GM19351 (cell line): ENCODE data around the gene SLC35F4.
"Not testable (repeated sequence)": the region's sequence is repeated elsewhere in the genome, so short reads cannot be mapped to it uniquely, and the experiment has no call there.

Experiments
- ATAC-seq: cut with Tn5 transposase; IDR thresholded peaks from one replicate; pipeline ENCODE4 v1.9.1; 2021; ENCODE audit warnings: mild to moderate bottlenecking, moderate library complexity; ENCODE audit not compliant: unreplicated experiment

The SLC35F4 gene

DNA sequence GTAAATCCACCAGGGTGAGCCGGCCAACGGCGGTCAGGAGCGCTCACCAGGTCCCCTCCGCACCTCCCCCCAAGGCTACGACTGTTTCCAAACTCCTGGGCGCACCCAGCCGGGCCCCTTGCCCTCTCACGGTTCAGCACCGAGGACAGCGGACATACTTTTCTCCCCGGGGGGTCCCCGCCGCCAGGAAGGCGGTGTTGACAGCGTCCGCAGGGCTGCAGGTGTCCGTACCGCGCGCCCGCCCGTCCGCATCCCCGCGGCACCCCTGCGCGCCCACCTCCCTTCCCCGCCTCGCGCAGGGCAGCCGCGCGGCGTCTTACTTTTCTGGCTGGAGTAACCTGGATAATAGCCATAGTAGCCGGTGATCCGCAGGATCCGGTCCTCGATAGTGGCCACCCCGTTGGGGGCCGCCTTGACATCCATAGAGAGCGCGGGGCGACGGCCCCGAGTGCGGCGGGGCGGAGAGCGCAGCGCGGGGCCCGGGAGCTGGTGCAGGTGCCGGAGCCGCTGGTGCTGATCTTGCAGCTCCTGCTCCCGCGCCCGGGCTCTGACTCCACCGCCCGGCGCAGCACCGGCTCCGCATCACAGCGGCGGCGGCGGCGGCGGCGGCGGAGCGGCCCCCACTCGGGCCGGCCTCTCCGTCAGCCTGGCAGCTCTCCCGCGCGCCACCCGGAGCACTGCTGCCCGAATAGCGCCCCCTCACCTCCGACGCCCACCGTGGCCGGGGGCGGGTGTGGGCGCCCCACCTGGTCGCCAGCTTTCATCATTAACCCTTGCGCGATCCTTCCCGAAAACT lies at the start of gene SLC35F4:
TSS of gene SLC35F4 (minus strand) at position 690 of the 796 bp plus-strand sequence.
- no peak for ATAC-seq

DNA sequence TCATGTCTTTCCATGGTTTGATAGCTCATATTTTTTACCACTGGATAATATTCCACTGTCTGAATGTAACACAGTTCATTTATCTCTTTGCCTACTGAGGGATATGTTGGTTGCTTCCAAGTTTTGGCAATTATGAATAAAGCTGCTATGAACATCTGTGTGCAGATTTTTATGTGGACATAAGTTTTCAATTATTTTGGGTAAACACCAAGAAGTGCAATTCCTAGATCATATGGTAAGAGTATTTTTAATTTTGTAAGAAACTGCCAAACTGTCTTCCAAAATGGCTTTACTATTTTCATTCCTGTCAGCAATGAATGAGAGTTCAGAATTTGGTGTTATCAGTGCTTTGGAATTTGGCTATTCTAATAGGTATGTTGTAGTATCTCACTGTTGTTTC lies 43.7 kb upstream of the SLC35F4 start:
- ATAC-seq: no peak

DNA sequence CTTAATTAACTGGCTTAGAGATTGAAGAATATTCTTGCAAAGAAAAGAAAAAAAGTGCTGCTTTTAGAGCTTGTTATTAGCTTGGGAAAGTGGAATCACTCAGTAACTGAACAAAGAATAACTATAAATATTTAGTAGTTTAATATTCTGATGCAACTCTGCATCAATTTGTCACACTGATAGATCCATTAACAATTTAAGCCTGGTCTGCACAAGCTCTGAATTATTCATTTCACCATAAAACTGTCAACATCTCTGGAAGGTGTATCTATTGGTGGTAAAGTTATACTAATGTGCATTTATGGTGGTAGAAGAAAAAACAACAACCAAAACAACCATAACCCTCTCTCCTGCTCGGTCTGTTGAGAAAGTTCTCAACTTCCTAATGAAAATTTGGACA lies 38.1 kb upstream of the SLC35F4 start:
- ATAC-seq: no peak

DNA sequence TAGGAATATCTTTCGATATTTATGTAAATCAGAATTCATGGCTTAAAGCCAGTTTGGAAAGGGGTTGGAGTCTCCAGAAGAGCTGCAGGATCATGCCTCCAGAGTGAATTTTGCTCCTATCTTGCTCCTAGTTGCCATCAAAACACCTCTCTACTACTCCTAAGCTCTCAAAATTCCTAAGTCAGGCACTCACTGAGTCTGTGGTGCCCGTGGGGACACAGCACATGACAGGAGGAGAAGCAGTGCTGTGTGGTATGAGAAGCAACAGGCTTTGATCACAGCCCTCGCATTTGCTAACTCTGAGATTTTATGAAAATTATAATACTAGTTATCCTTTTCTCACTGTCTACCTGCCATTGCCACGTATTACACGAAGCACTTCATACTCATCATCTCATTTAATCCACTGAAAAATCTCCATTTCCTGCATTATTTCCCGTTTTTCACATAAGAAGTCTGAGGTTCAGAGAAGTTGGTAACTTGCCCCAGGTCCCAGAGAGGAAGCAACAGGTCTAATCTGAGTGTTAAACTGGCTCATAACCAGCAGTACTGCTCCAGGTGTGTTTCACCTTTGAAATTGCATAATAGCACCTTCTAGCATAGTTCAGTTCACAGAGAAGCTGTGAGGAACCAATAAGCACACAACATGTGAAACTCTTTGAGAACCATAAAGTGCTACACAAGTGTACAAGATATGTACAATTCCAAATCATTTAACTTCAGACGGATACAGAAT lies 33.1 kb upstream of the SLC35F4 start:
- ATAC-seq: no peak

DNA sequence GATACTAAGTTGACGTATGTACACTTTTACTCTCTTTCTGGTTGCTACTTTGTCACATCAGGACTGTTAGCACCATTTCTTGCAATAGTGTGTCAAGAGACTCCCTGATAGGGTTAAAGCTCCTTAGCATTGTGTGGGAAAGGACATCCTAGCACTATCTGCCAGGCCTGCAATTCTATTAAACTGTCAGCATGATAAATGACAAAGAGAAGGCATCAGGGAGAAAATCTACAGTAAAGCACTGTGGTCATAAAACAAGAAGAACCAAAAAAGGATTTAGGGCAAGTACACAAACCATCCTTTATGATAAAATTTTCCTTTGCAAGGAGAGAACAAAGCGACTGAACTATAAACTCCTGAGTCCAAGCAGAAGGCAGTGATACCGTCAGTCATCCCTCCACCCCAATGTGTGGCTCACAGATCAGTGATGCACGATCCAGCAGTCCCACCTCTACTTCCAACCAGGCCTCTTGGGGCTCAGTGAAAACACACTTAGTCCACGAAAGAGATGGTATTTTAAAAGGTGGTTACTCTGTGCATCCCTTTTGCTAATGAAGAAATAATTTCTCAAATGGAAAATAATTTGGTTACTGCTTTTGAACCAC lies 31.4 kb upstream of the SLC35F4 start:
- ATAC-seq: no peak

DNA sequence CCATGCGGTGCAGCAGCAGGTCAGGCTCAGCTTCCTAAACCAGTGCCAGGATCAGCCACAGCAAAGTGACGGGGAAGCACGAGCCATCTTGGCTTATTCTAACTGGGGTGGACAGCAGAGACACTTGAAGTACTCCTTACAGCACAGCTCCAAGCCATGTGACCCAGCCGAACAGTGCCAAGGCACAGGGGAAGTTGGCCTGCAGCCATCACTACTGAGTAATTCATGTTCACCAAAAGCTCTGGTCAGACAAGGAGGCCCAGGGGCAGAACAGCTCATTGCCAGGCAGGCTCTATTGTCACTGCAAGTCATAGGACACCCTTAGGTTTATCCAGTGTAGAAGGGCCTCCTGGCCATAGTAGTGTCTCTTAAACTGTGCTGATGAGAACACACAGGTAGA lies 23.4 kb upstream of the SLC35F4 start:
- no peak for ATAC-seq

DNA sequence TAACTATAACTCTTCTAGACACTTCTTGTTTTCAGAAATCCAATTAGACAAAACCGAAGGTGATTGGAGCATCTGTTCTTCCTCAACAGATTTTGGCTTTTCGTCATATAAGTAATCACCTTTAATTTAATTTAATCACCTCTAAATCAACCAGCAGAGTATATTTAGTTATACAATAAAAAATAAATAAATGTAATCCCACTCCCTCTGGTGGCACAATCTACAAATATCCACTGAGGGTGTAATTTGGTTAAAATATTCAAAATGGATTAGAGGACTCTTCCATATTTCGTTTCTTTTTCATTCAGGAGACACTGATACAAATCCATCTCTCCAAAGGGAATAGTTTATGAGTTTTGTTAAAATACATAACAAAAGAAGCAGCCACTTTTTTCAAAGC lies 18.3 kb upstream of the SLC35F4 start:
- no peak for ATAC-seq

DNA sequence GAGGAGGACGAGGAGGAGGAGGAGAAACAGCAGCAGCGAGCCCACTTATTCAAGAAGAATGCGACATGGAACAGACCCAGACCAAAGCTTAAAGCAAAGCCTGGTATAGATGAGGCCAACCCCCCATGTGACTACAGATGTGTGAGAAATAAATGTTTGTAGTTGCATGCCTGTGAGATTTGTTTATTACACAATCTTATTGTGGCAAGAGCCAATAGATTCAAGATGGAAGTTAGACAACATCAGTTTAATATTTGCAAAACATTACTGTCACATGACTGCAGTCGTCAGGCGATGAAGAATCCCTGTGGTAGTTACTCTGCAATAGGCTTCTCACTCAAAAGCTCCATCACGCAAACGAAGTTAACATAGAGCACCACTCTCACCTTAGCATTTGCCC lies 17.2 kb upstream of the SLC35F4 start:
- ATAC-seq: no peak

DNA sequence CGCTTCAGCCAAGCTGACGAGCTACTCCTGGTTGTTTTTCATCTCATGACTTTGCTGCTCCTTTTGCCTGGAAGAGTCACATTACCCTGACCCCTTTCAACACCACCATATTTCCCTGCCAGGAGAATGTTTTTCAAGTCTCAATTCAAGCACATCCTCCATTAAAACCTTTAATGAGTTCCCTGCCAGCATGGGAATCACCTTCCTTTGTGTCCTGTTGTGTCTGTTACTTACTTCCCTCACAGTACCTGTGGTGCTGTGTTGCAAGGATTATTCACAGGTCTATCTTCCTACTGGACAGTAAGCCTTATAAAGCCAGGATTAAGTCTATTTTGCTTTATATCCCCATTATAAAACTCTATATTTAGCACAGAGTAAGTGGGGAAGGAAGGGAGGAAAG lies 13.6 kb upstream of the SLC35F4 start:
- no peak for ATAC-seq

DNA sequence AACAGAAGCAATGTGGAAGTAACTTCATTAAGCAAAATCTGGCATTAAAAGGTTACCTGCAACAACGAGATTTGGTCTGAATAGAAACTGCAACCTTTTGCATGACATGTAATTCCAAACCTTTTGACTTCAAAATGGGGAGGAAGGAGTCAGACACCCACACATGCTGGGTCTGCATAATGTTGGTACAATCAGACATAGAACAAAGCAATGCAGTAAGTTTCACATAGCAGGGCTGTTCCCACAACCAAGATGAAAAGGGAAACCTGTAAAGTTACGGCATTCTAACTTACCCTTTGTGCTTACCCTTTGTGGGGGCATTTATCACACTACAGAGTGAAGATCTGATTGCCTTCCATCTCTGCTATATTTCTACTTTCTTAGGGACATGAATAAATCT lies 10.1 kb upstream of the SLC35F4 start:
- no peak for ATAC-seq

DNA sequence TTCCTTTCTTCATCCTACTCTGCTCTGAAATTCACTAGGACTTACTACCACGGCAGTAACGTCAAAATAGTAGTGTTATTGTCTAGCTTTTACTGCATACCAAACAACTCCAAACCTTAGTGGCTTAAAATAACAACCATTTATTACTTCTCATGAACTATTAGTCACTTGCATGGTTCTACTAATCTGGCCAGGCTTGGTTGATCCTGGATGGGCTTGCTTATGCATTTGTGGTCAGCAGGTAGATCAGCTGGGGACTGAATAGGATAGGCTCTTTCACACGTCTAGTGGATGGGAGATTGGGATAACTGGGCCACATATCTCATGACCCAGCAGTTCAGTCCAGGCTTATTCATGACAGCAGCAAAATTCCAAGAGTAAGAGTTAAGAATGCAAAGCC lies 9.4 kb upstream of the SLC35F4 start:
- no peak for ATAC-seq

DNA sequence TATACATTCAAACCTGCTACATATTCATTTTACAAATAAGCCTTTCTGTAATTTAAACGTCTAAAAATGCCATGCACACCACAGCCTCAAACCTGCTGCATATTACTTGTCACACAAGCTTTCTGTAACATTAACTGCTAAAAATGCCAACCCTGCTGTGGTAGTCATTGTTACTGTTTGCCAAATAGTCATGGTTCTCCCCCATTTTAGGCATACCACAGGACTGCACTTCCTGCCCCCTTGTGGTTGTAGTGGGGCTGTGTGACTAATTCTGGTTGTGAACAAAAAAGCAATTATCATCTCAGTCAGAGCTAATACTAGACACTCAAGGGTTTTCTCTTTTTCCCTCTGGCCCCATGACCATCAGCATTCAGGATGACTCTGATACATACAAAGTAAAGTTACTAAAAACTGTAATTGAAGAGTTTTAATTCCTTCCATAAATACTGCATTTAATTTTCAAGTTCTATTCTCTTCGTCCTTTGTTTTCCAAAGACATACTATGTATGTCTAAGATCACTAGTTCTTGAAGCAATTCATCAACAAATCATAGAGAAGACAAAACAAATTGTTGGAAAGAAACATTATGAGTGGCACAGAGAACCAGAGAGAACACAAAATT lies 5.7 kb upstream of the SLC35F4 start:
- ATAC-seq: peak; percentile 87

DNA sequence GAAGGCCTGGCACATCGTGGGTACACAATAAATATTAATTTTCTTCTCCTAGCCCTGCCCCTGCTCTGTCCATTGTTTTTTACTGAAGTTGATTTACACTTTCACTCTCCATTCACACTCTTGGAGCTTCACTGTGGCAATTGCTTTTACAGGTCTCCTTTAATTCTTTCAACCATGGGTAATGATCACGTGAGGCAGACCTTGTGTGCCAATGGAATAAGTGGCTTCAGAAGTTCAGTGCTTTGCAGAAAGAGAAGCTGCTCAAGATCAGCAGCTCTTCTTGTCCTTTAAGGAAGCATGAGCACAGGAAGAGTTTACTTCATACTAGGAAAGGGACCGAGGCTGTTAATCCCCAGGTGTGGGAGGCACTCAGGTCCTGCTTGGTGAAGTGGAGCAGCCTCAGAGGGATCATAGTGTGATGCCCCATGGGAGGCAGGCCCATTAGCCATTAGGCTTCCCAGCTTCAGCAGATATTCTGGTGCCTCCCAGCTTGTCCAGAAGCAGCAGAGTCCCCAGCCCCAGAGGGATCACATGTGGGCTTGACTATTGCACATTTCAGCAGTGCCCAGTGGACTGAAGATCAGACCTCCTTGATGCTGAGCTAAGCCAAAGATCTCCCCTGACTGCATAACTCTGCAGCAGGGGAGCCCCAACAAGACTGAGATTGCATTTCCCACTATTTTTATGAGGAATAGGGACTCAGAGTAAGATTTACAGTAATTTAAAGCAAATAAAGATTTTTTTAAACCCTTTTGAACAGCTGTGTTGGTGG lies 5.0 kb upstream of the SLC35F4 start:
- no peak for ATAC-seq

DNA sequence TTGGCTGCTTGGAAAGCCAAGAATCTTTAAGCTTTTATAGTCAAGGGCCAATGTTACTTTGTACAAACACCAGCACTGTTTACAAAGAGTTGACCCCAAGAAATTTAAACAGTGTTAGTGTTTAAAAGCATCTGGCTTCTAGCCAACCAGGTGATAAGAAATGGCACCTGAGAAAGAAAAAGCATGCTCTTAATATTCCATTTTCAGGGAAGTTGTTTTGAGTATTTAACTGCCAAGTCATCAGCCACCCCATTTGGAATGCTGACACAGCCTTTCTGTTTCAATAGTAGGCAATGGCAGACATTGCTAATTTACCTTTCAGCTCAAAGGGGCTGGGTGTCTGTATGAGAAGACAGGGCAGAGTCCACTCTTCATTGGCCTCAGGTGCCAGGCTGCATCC lies 3.7 kb upstream of the SLC35F4 start:
- ATAC-seq: no peak

DNA sequence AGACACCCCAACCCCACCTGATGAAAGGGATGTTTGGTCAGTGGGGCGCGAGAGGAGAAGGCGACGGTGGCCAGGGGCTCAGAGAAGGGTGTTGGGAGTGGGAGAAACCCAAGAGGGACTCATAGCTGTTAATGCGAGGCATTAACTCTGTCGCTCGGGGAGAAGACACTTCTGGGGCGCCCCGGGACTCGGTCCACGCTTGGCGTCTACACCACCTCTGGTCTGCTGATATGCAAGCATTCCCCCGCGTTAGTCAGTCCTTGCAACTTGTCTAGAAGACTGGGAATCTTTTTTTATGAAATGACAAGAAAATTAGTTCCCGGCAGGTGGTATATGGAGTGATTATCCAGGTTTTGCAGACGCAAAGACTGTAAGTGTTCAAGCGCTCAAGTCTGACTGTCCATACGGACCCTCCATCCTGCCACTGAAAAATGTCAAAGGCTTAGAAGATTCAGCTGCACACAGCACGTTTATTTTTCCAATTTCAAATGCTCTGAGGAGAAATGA lies 360 bp upstream of the SLC35F4 start:
- ATAC-seq: no peak

DNA sequence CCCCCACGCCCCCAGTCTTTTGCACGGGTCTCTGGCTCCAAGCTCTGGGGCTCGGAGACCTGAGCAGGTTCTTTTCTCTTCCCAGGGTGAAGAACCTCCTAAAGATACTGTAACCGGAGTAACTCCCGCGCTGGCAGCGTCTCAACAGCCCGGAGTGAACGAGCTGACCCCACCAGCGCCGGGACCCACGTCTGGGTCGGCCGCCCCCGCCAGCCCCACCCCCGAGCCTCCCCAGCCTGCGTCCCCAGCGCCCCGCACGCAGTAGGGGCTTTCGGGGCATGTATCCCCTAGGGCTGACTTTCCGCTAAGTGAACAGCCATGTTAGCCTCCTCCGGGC lies 858 bp downstream of the SLC35F4 start:
- ATAC-seq: no peak

DNA sequence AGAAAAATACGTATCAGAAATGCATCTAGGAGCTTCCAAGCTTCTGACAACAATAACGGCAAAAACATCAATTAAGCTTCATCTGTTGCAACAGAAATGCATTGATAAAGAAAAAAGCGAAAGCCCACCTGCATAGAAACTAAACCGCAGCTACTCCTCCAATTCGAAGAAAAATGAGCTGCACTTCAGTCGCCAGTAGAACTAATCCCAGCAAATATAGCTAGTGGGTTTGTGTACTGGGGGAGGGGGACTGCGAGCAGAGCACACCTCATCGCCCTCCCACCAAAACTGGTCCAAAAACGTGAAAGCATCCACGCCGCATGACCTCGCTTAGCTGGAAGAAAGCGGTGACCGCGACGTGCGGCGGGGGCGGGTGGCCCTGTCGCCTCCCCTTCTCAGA lies 1.2 kb downstream of the SLC35F4 start:
- no peak for ATAC-seq

DNA sequence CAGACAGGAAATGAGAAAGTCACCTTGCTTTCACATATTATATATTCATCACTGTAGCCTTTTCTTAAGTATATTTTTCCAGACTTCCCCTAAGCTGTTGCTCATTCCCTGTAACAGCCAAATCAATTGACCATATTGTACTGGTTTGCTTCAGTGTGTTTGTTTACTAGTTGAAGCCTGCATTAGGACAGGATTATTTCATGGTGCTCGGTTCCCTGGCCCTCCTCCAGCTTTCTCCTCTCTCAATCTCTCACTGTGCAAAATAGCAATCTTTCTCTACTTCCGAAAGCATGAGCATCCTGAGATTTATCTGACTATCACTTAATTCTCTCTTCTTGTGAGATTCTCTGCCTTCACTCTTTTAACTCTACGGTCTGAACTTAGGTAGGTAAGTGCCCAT lies 2.4 kb downstream of the SLC35F4 start:
- no peak for ATAC-seq

DNA sequence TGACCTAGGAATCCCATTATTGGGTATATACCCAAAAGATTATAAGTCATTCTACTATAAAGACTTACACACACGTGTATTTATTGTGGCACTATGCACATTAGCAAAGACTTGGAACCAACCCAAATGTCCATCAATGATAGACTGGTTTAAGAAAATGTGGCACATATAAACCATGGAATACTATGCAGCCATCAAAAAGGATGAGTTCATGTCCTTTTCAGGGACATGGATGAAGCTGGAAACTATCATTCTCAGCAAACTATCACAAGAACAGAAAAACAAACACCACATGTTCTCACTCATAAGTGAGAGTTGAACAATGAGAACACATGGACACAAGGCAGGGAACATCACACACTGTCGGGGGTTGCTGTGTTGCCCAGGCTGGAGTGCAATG lies 10.2 kb downstream of the SLC35F4 start:
- not testable (repeated sequence) for ATAC-seq

DNA sequence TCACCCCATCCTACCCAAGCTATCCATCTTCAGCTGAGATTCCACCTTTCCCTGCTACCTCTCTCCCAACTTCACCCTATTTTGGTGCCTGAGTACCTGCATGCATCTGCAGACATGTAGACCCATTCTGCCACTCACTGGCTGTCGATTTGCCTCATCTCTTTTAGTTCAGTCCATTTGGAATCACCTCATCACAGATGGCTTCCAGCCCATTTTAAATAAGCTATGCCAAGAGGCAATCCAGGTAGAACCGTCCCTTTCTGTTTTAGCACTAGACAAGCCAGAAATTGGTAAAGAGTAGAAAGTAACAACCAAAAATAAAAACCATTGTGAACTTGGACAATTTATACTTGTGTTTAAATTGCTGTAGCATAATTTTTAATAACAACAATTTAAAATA lies 11.3 kb downstream of the SLC35F4 start:
- ATAC-seq: no peak

DNA sequence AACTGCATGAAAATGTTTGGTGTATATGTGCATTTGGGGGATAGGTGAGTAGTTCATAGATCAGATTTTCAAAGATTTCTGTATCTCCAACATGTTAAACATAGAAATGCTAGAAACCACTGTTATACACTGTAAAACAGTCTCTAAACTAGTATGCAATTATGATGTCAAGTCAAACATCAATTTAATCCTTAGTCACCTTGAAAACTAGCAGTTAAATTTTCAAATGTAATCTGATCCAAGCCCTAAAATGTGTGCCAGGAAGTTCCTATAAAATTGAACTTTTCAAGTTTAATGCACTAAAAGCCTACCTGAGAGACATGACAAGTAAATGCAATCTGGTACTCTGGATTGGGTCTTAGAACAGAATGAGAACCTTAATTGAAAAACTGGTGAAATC lies 14.5 kb downstream of the SLC35F4 start:
- no peak for ATAC-seq
